GM18861 (cell line): ENCODE measurements around the gene SLC39A13.

Source experiments
- ATAC-seq: cut with Tn5 transposase; IDR thresholded peaks from one replicate; pipeline ENCODE4 v1.9.1; 2021; ENCODE audit not compliant: unreplicated experiment

SLC39A13 gene

DNA sequence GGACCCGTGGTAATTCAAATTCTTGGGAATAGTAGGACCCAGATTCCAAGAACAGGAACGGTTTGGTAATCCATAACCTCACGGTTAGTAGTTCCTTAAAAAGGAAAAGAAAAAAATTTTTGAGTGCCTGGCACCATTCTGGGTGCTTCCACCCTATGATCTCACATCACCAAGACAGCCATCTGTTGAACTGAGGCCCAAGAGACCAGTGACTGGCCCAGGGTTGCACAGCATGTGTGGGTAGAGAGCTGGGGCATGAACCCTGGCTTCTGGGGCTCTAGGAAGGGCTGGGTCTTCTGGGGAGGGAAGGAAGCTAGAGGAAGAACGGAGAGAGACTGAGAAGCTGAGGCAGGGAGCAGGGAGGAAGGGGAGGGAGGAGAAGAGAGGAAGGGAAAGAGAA lies 25.3 kb upstream of the SLC39A13 start:
- ATAC-seq: no peak

DNA sequence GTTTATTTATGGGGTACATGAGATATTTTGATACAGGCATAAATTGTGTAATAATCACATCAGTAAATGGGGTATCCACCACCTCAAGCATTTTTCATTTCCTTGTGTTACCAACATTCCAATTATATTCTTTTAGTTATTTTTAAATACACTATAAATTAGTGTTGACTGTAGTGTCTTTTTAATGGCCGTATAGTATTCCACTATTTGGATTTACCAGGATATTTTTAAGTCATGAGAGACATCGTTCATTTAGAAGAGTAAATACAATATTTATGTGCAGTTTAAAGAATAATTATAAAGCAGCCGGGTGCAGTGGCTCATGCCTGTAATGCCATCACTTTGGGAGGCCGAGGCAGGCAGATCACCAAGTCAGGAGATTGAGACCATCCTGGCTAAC lies 23.9 kb upstream of the SLC39A13 start:
- ATAC-seq: no peak

DNA sequence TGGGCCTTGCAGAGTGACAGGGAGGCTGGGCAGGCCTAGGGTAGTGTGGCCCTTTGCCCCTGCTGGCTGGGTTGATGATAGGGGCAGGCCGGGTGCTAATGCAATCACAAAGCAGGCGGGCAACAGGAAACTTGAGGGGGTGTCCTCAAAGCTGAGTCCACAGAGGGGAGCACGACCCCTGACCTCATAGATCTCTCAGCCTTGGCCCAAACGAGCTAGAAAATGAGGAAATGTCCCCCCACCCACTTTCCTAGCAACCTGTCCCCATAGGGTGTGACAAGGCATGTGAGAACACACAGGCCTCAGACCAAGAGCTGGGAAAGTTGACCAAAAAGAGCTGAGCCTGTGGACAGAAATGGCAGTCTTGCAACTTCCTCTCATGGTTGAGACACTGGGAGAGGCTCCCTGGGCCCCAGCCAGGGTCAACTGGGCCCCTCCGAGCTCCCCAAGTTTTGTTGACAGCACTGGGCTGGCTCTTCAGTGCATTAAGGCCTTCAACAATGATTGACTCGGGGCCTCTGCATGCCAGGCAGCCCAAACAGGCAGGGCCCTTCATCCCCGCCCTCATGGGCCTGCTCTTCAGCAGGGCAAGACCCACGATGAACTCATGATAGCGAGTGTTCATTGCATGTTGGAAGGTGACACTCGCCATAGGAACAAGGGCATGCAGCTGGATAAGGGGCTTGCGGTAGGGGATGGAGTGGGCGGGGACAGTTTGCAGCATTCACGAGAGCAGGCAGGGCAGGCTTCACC lies 20.3 kb upstream of the SLC39A13 start:
- no peak for ATAC-seq

- no peak for ATAC-seq
Measured at GRCh38 chr11:47388697-47389576, 19.5 kb upstream of the SLC39A13 start.

DNA sequence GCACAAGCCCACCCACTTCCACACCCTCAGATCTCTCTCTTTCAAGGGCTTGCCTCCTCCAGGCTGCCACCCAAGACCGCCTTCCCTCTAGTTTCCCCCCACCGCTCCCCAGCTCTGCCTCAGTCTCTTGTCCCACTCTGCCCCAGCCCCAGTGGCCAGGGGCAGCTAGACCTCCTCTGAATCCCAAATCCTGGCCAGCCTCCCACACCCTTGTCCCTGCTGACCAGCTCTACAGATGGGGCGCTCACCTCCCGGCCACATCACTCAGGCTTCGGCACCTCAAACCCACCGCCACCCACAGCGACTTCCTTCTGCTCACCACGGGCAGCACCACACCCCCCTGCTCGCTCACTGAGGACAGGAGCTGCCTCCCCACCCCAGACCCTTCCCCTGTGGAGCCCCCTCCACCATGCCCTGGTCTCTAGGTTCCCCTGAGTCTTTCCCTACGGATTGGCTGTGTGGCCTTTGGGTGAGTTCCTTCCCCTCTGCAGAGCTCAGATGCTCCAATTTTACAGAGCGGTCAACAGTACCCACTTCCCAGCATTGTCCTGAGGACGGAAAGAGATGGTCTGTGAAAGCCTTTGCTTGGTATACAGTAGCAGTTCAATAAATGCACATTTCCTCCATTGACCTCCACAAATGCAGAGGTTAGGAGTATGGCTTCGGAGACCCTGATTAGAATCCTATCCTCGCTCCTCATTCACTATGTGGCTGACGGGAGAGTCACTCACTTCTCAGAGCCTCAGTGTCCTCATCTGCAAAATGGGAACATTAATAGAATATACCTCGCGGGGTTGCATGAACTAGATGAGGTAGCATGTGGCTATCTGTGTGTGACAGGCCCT lies 18.6 kb upstream of the SLC39A13 start:
- no peak for ATAC-seq

GRCh38 chr11:47390422-47390760 lies 18.0 kb upstream of the SLC39A13 start:
- ATAC-seq: no peak

DNA sequence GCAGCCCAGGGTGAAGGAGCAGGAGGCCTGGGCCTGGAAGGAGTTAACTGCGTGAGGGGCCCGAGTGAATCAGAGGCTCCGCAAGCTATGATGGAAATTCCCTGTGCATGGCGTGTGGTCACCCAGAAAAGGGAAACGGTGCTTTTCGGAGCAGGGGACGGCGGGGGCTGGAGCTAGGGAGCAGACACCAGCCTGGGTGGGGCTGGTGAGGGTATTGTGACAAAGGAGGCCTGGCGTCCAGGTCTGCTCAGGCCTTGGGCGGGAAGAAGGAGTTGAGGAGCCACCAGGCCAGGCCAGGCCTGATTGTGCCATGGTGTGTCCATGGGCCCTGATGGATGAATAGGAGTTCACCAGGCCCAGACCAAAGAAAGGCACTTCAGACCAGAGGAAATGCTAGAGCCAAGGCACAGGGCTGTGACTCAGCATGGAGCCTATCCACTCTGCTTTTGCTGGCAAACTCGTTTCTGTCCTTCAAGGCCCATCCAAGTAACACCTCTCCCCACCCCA lies 17.3 kb upstream of the SLC39A13 start:
- ATAC-seq: no peak

DNA sequence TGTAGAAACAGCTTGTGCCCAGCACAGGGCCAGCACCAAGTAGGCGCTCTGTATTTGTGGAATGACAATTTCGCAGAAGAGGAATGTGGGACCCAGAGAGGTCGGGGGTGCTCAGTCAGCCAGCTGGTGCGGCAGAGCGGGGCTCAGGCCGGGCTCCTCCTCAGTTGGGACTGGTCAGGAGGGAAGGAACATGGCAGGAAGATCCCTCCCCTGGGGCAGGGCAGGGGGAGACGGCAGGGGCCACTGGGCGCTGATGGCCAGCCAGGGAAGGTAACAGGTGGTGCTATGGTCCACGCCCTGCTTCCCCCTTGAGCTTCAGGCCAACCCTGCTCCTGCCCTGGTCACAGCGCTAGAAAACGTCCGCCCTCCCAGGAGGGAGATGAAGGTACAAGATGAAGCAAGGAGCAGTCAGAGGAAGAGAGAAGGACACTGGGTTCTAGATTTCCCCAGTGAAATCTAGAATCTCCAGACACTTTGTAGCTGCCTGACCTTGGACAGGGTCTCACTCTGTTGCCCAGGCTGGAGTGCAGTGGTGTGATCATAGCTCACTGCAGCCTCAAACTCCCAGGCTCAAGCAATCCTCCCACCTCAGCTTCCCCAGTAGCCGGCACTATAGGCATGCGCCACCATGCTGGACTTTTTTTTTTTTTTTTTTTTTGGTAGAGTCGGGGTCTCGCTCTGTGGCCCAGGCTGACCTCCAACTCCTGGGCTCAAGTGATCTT lies 16.5 kb upstream of the SLC39A13 start:
- ATAC-seq: no peak

DNA sequence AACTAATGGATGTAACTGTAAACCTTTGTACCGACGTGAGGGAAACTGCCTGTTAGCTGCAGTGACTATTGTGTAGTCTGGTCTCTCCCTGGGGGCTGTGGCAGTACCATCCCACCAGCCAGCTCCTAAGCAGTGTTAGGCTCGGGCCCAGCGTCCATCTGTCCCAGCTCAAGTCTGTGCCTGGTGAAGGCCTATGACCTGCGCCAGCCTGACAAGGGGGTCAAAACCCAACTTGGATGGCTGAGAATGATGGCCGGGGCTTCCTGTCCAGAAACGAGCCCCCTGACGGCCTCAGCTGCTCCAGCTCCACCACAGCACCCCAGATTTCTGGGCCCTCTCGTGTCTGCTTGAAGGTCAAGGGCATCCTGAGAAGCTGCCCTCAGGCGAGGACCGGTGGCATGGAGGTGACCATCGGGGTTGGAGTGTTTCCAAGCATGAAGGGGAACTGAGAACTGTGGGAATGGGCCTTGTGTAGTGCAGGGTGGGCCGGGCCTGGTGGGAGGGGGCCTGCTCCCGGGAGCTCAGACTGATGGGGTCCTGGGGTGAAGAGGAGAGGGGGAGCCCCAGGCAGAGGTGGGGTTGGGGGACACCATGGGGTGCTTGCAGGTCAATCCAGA lies 15.7 kb upstream of the SLC39A13 start:
- no peak for ATAC-seq

- no peak for ATAC-seq
Measured at GRCh38 chr11:47393163-47394049, 15.0 kb upstream of the SLC39A13 start.

- no peak for ATAC-seq
Measured at GRCh38 chr11:47394050-47394321, 14.4 kb upstream of the SLC39A13 start.

DNA sequence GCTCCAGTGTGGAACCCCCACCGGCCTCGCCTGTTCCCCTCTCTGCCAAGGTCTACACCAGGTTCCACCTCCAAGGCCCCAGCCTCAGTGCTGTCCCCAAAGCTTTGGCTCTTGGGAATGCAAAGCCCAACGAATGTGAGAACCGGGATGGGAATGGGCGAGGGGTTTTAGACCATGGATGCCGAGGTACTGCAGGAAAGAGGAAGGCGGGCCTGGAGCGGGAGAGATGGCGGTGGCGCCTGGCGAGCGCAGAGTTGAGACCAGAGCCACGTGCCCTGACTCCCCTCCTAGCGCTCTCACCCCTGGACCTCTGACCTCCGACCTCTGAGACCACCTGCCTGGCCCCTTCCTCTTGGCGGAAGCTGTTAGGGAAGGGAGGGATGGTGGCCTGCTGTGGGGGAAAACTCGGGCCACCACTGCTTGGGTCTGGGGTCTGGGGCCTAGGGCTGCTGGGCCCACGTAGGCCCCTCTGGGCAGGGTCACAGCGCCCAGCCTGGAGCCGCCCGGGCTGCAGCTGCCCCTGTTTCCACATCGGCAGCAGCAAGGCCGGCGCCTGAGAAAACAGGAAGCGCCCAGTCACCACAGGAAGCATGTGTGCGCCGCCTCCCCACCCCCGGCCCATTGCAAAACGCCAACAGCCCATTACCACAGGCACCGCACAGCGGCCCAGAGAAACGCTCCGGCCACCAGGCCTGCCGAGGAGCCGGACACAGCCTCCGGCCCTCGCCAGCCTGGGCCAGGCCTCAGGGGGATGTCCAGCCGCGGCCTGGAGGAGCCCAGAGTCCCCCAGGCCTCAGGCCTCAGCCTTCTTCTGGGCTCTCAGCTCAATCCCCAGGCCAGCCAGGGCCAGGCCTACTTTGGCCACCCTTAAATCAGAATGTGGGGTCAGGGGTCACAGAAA lies 13.8 kb upstream of the SLC39A13 start:
- ATAC-seq: no peak

DNA sequence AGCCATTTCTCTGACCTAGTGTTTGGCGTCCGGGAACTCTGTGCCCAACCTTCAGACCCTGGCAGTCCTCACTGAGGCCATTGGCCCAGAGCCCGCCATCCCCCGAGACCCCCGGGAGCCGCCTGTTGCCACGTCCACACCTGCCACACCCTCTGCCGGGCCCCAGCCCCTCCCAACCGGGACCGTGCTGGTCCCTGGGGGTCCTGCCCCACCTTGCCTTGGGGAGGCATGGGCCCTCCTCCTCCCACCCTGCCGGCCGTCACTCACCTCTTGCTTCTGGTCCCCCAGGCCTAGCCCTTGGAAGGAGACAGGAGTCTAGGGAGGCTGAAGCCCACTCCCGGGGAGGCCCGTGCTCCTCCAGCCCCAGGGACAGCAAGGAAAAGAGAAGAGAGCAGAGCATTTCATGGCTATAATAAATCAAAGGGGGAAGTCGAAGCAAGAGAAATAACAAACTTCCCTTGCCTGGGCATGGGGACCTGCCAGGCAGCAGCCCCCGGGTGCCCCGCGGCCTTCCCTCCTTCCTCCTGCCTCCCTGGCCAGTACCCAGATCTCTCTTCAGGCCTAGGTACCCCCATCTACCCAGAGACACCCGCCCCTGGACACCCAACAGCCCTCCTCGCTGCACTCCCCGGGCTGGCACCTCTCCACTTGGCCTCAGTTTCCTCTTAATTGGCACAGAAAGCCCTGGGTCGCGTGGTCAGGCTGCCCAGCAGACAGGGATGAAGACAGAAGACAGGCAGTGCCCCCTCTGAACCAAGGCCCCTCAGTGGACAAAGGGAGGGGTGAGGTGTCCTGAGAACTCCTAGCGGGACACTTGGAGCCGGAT lies 13.0 kb upstream of the SLC39A13 start:
- ATAC-seq: no peak

GRCh38 chr11:47396049-47396320 lies 12.4 kb upstream of the SLC39A13 start:
- ATAC-seq: no peak

DNA sequence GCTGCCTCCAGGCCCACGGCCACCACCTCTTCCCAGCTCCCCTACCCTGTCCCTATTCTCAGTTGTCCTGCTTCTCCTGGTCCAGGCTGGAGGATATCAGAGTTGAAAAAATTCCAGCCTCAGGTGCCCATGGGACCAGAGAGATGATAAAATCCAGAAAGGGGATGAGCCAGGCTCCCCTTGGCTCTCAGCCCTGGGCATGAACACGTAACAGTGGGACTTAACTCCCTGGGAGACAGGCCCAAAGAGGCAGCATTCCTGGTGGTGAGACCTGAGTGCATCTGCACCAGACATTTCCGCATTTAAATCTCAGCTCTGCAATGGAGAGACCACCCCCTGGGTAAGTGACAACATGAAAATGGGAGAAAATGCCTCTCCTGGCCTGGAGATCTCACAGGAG lies 10.4 kb upstream of the SLC39A13 start:
- ATAC-seq: no peak

- ATAC-seq: no peak
Measured at GRCh38 chr11:47398551-47398950, 9.8 kb upstream of the SLC39A13 start.

GRCh38 chr11:47399860-47400767 lies 8.3 kb upstream of the SLC39A13 start:
- ATAC-seq: no peak
